Peyer's patch (tissue), 4 donors: Measurements from ENCODE around the gene SOX10.

ENCODE experiments used
- POLR2A ChIP-seq, 2 donors: fragments of 450-650 bp; IDR thresholded peaks; one replicate each; pipeline ENCODE4 v1.5.1; 2017; ENCODE audit warnings: antibody characterized with exemption in 2 of 2, mild to moderate bottlenecking in 2 of 2, moderate library complexity in 2 of 2
- TF ChIP-seq, protein P1 (sequence below), 6 experiments: fragments of 450-650 bp in 4 of 6; fragments of 200-600 bp in 2 of 6; sonication (generic) in 1 of 6; IDR thresholded peaks; one replicate each; pipeline ENCODE4 v1.5.1; 2017 to 2019; ENCODE audit warnings: antibody characterized with exemption in 6 of 6, mild to moderate bottlenecking in 3 of 6, moderate library complexity in 1 of 6

DNA sequence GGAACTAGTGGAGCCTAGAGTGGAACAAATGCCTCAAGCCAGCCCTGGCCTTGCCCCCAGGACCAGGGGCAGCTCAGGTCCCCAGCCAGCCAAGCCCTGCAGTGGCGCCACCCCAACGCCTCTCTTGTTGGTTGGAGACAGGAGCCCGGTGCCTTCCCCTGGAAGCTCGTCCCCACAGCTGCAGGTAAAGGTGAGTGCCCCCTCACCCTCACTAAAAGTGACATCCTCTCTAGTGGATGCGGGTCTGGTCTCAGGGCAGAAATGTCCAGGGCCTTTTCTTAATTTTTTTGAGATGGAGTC, 56.8 kb downstream of the SOX10 start:
- TF ChIP-seq POLR2A (IDR thresholded peaks at IDR 0.05), result no peak
- TF ChIP-seq, protein P1, sequence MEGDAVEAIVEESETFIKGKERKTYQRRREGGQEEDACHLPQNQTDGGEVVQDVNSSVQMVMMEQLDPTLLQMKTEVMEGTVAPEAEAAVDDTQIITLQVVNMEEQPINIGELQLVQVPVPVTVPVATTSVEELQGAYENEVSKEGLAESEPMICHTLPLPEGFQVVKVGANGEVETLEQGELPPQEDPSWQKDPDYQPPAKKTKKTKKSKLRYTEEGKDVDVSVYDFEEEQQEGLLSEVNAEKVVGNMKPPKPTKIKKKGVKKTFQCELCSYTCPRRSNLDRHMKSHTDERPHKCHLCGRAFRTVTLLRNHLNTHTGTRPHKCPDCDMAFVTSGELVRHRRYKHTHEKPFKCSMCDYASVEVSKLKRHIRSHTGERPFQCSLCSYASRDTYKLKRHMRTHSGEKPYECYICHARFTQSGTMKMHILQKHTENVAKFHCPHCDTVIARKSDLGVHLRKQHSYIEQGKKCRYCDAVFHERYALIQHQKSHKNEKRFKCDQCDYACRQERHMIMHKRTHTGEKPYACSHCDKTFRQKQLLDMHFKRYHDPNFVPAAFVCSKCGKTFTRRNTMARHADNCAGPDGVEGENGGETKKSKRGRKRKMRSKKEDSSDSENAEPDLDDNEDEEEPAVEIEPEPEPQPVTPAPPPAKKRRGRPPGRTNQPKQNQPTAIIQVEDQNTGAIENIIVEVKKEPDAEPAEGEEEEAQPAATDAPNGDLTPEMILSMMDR (IDR thresholded peaks at IDR 0.05), result no peak
